ENCODE measurements around the gene CPB2.

Gene CPB2

GRCh38 chr13:46127358-46128023, 22.7 kb upstream of the CPB2 start:
- DNase-seq (ENCODE audit: low read depth in 3 of 3): no peak

- peak; percentile 33 to 45 (median 39) for DNase-seq (ENCODE audit: low read depth in 3 of 3)
Observed at GRCh38 chr13:46126552-46127357, 21.9 kb upstream of the CPB2 start.

- no peak for DNase-seq (ENCODE audit: low read depth in 3 of 3)
Observed at GRCh38 chr13:46126056-46126455, 21.2 kb upstream of the CPB2 start.

GRCh38 chr13:46124967-46125933, 20.4 kb upstream of the CPB2 start:
- DNase-seq (ENCODE audit: low read depth in 3 of 3): no peak

DNA sequence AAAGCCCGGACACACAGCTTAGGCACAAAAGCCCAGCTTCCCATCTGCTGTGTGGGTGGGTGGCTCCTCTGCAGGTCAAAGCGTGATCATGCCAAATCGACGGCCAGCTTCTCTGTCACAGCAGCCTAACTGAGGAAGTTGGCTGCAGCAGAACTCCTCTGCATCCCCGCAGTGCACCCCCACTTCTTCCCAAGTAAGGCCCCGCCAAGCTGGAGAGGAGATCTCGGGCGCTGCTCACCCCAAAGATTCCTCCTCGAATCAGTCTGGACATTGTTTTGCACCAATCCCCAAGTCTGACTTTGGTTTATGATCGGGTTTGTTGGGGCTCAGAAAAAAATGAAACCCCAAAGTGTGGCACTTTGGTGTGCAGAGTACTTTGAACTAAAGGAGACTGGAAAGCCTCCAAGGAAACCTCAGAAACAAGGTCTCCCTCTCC, 19.7 kb upstream of the CPB2 start:
- DNase-seq (ENCODE audit: low read depth in 3 of 3): no peak

GRCh38 chr13:46122304-46122703, 17.5 kb upstream of the CPB2 start:
- DNase-seq (ENCODE audit: low read depth in 3 of 3): no peak

- DNase-seq (ENCODE audit: low read depth in 3 of 3): no peak
Observed at GRCh38 chr13:46121597-46122163, 16.8 kb upstream of the CPB2 start.

DNA sequence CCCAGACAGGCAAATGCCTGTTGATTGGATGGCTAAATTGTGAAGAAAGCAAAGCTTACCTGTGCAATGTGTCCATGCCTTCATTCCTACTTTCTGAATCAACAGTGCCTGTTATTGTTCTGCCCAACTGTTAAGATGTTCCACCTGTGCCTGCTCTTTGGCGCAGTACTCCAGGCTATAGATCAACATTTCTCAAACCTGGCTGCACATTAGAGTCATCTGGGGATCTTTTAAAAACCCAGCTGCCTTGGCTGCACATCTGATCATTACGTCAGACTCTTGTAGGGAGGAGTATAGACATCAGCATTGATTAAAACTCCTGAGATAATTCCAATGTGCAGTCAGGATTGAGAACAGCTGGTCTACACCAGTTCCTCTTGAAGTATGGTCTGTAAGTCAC, 16.2 kb upstream of the CPB2 start:
- no peak for DNase-seq (ENCODE audit: low read depth in 3 of 3)

DNA sequence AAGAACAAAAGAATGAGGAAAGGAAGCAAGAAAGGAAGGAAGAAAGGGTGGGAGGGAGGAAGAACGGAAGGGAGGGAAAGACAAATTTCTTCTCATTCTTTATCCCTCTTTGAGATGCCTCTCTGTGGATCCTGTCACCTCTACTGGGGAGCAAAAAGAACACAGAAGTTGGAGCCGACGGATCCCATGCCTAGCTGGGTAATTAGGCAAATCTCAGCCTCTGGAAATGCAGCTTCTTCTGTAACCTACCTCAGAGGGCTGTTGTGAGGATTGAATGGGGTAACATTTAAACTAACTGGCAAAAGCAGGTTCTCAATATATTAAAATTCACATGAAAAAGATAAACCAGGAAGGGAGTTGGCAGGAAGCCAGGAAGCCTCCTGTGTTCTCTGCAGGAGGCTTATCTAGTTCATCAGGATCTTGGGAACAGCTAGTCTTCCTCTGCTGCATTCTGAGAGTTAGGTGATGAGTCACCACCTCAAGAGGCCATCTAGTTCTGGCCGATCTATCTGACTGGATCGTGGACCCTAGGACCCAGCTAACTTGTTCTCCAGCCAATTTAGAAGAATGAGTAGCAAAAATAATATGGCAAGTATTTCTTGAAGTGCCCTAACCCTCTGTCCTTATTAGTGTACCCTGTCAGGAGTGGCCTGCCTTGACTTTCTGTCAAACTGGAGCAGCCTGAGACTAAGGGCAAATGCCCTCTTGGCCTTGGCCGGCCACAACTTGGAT, 15.2 kb upstream of the CPB2 start:
- DNase-seq (ENCODE audit: low read depth in 3 of 3): no peak

DNA sequence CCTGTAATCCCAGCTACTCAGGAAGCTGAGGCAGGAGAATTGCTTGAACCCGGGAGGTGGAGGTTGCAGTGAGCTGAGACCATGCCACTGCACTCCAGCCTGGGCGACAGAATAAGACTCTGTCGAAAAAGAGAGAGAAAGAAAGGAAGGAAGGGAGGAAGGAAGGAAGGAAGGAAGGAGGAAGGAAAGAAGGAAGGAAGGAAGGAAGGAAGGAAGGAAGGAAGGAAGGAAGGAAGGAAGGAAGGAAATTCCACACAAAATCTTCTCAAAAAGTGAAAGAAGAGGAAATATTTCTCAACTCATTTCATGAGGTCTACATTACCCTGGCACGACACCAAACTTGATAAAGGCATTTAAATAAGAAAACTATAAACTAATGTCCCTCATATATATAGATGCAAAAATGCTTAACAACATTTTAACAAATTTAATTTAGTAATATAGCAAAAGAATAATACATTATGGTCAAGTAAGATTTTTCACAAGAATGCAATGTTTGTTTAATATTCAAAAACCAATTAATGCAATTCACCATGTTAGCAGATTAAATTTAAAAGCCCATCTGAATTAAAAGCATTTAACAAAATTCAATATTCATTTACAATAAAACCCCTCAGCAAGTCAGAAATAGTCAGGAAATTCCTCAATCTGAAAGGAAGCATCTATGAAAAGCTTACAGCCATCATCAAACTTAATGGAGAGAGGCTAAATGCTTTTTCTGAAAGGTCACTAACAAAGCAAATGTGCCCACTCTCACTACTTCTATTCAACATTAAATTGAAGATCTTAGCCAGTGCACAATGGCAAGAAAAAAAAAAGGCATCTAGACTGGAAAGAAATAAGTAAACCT, 12.0 kb upstream of the CPB2 start:
- no peak for DNase-seq (ENCODE audit: low read depth in 3 of 3)

DNA sequence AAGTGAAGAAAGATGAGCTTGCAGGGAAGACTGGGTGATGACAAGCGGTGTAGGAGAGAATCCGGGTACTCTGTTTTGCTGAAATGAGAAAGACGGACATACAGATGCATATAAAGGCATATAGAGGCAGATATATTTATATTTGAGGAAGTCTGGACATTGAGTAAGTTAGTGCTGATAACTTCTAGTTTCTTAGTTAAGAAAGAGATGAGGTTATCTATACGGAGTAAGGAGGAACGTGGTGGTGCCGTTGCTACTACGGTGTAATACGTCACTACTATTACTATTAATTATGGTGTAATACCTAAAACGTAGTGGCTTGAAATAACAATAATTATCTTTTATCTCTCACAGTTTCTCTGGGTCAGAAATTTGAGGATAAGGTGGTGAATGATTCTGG, 9.8 kb upstream of the CPB2 start:
- DNase-seq (ENCODE audit: low read depth in 3 of 3): no peak

DNA sequence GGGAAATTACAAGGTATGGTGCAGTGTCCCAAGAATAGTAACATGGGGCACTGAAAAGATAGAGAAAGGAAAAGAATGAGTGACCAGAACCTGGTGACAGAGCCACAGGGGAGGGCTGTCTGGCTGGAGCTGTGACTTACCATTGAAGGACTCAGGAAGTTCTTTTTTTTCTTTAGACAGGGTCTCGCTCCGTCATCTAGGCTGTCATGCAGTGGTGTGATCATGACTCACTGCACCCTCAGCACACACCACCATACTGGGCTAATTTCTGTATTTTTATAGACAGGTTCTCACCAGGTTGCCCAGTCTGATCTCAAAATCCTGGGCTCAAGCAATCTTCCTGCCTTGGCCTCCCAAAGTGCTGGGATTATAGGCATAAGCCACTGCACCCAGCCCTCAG, 8.8 kb upstream of the CPB2 start:
- DNase-seq (ENCODE audit: low read depth in 3 of 3): no peak

GRCh38 chr13:46111151-46111550, 6.3 kb upstream of the CPB2 start:
- no peak for DNase-seq (ENCODE audit: low read depth in 3 of 3)

DNA sequence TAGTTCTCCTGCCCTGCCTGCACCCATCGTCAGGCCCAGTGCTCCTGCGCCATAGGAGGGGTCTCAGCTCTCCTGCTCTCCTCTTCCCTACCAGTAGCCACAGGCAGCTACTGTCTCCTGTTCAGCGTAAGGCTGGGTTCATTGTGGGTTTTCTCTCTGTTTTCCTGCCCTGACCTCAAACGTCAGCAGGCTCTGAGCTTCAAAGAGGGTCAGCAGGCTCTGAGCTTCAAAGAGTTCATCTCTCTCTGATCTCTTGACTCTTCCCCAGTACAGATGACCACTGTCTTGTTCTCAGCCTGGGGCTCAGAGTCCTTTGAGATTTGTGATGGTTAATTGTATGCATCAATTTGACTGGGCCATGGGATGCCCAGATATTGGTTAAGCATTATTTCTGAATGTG, 4.6 kb upstream of the CPB2 start:
- no peak for DNase-seq (ENCODE audit: low read depth in 3 of 3)

DNA sequence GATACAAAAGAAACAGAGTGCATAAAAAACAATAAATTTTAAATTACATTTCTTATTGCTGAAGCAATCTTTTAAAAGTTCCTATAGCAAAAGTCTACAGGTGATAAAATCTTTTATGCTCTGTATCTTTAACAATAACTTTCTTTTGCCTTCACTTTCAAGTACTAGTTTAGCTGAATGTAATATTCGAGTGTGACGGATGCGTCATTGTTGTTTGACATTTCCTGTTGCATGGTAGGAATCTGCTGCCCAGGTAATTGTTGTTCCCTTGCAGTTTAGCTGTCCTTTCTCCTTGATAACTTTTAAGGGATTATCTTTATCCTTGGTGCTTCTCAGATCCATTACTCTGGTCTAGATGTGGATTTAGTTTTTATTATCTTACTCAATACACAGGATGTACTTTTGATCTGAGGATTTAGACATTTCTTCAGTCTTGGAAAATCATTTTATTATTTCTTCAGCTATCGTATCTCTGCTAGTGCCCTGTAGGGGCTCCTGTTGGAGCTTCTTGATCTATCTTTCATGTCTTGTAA, 2.1 kb upstream of the CPB2 start:
- no peak for DNase-seq (ENCODE audit: low read depth in 3 of 3)

- no peak for DNase-seq (ENCODE audit: low read depth in 3 of 3)
Observed at GRCh38 chr13:46103037-46103436, 1.8 kb downstream of the CPB2 start.

DNA sequence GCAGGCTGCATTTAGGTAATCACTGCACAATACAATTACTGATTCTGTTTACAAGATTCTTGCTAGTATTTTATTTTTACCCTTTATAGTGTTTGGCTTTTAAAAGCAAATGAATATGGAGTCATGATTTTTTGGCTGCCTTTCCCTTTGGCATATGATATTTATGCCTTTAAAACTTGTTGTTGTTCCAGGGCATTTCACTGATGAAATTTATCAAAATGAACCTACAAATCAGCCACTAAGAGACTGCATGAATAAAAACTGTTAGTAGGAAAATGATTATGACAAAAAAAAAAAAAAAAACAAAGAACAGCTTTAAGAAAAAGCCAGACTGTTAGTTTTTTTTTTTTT, 2.6 kb downstream of the CPB2 start:
- no peak for DNase-seq (ENCODE audit: low read depth in 3 of 3)

DNA sequence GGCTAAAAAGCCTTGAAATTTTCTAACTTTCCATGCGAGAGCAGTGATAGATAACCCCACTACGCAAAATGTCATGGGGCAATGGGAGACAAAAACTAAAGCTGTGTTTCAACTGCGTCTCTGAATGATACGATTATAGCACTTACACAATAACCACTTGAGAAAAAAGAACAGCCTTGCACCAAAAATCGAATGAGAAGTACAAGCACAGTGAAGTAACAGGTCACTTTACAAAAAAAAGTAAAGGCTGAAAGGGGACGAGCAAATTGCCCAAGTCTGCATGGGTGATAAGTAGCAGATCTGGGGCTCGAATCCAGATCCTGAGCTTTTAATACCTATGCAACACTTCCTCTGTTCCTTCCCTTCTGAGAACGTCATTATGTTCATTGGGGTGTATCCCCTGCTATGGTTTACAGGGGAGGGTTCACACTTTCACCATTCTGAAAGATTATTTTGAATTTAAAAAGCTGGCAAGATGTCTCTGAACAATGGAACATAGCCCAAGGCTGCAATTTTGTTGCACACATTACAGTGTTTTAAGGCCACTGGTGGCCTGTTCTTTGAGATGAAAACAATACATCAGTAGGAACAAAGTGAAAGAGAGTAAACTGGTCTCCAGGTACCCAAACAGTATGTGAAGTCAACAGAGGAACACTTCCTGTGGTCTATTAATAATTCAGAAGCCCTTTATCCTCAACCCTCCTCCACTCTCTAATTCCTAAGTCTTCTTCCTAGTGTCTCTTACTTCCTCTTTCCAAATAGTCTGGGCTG, 3.2 kb downstream of the CPB2 start:
- no peak for DNase-seq (ENCODE audit: low read depth in 3 of 3)

DNA sequence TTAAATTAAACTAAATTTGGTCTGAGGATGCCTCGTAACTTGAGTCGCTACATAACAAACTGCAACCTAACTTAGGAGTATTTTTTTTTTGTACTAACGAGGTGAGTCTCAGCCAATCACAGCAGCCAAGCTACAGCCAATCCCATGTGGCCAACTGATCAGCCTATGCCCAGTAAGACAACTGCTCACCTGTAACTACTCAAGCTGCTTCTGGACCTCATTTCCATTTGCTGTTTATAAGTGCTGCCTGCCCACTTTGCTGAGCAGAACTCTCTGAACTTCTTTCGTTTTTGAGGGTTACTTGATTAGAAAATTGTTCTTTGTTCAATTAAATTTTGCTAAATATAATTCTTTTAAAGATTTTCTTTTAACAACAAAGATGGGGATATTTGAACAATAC, 3.8 kb downstream of the CPB2 start:
- DNase-seq (ENCODE audit: low read depth in 3 of 3): no peak
